SIG-M5 treated with dmso at 0.1 percent for 504 hours (cell line): Measurements from ENCODE around the gene CCDC87.
A peak's percentile ranks its signal among the peaks of the same experiment; 100 is the strongest.
"Not testable (repeated sequence)": the region's sequence is repeated elsewhere in the genome, so short reads cannot be mapped to it uniquely, and the experiment has no call there.

Experiments used
- DNase-seq: peaks from one replicate; lab custom pipeline; 2025; ENCODE audit not compliant: unreplicated experiment; lab: John Stamatoyannopoulos, UW

The CCDC87 gene

GRCh38 chr11:66559142-66559865, 33.6 kb downstream of the CCDC87 start:
- no peak for DNase-seq

DNA sequence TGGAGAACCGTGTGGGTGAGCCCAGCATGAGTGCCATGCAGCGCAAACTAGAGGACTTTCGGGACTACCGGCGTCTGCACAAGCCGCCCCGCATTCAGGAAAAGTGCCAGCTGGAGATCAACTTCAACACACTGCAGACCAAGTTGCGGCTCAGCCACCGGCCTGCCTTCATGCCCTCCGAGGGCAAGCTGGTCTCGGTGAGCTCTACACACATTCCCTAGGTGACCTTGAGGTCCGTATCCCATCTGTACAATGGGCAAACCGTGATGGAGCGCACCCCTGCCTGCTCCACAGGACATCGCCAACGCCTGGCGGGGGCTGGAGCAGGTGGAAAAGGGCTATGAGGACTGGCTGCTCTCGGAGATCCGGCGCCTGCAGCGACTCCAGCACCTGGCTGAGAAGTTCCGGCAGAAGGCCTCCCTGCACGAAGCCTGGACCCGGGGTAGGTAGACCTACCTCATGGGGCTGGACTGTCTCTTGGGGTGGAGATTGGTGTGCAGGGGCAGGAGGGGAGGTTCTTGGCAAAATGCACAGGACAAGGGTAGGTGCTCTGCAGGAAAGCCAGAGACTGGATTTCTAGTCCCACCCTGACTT, 35.0 kb downstream of the CCDC87 start:
- DNase-seq = no peak

DNA sequence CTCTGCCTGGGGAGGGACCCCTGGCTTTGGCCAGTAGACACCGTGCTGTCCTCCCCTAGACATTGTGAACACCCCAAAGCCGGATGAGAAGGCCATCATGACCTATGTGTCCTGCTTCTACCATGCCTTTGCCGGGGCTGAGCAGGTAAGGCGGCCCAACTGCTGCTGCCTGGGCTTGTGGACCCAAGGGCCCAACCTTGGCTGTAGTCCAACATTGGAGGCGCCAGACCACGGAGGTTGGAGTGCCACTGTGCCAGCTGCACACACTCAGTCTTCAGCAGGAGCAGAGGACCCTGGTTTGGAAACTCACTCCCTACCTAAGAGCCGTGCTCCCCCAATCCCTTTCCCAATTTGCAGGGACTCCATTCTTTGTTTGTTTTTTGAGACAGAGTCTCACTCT, 36.8 kb downstream of the CCDC87 start:
- DNase-seq = no peak

DNA sequence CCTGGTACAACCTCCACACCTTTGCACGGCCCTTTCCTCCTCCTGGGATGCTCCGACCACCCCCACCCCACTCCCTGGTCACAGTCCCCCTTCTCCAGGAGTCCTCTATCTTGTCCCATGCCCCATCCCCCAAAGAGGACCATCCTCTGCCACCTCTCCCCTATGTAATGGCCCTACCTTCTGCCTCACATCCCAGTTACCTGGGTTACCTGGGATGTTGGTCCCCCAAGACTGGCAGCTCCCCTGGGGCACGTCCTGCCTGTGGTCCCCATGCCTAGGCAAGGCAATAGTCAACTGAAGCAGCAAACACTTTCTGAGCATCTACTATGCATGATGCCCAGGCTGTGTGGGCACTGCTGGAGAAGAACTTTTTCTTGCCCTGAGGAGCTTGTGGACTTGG, 37.4 kb downstream of the CCDC87 start:
- no peak for DNase-seq

- DNase-seq = no peak
These were observed 38.3 kb downstream of the CCDC87 start for GRCh38 chr11:66554602-66555001.

GRCh38 chr11:66550887-66551286, 42.0 kb downstream of the CCDC87 start:
- DNase-seq = no peak

- DNase-seq = no peak
These were observed 43.2 kb downstream of the CCDC87 start for GRCh38 chr11:66549696-66550095.

DNA sequence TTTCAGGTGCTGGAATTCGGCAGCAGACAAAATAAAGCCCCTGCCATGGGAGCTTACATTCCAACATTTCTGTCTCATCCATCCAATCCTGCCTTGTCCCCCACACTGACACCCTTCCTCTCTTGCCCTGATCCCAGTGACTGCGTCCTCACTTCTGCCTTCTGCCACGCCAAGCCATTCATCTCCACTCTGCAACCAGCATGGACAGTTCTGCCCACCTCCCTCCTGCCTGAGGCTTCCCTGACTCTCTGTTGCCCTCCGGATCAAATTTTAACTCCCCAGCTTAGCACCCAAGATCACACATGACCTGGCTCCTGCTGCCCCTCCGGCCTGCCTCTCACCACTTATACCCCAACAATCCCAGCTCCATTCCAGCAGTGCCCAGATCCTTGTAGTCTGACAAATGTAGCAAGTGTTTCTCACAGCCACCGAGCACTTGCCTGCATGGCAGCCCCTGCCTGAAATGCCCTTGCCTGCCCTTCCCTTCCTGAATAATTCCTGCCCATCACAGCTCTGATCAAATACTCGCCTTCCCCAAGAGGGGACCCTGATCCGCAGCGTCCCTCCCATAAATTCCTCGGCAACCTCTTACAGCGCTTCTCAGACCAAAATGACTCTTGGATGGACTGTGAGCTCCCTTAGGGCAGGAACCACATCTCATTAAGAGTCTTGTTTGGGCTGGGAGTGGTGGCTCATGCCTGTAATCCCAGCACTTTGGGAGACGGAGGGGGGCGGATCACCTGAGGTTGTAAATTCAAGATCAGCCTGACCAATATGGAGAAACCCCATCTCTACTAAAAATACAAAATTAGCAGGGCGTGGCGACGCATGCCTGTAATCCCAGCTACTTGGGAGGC, 43.9 kb downstream of the CCDC87 start:
- DNase-seq = no peak

DNA sequence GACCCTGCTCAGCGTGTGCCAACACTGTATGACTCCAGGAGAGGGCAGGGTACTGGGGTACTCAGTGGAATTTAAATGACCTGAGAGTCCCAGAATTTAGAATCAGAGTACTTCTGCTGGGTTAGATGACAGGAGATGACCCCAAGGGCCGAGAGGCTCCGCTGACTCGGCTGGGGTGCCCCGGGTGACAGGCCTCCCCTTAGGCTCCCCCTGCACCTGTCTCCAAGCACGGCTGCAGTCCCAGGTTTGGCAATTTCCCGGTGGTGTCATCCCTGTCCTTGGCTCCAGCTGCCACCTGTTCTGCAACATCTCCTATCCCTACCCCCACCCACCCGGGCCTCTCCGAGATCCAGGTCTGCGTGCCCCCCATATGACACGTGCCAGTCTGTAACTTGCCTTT, 44.8 kb downstream of the CCDC87 start:
- no peak for DNase-seq

- no peak for DNase-seq
These were observed 45.2 kb downstream of the CCDC87 start for GRCh38 chr11:66547662-66548009.

DNA sequence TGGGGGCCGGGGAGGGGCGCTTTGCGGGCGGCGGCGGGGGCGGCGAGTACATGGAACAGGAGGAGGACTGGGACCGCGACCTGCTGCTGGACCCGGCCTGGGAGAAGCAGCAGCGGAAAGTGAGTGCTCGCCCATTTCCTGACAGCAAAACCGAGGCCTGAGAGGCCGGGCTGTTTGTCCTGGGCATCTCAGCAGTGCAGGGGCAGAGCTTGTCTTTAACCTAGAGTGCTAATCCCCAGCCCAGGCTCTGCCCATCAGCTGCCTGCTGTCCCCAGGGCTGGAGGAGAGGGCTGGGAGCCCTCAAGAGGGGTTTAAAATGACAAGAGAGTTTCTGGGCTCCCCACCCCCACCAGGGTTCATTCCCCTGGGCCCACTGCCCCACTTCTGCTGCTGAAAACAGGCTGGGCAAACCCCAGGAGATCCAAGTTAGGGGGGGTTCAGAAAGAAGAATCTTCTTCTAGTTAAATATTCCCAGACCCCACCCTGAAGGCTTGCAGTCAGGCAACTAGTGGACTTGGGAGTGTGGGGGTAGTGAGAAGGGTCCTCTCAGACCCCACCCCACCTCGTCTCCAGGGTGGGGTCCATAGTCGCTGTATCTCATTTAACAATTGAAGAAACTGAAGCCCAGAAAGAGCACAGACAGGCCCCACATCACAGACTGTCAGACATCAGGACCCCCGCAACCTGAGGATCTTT, 45.7 kb downstream of the CCDC87 start:
- DNase-seq = no peak

GRCh38 chr11:66546368-66546965, 46.4 kb downstream of the CCDC87 start, which contains the start of gene ACTN3:
ACTN3 (plus strand) TSS chr11:66546903; CDS start chr11:66546938, 35 bp downstream.
- DNase-seq = no peak

DNA sequence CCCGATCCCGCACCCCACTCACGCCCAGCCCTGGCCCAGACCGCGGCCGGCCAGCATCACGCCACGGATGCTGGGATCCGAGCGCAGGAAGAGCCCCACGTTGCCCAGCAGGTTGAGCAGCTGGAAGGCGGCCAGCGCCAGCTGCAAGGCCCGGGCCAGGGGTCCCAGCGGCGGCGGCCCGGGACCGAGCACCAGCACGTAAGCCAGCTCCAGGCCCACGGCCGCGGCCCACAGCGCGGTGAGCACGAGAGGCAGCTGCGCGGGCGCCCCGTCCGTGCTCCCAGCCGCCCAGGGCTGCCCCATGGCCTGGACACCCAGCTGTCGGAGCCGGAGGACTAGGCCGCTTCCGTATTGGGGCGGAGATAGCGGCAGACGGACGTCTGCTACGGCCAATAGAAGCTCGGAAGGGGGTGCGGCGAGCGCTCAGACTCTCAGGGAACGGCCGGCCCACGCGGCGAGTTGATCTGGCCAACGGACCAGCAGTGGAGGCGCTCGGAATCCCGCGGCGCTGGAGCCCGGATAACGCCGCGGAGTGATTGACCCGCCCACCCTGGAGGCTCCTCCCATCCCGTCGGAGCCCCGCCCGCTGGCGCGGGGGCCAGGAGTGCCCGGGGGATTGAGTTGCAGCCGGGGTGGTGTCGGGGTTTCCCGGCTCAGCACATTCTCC, 47.0 kb downstream of the CCDC87 start, which contains the start of gene ZDHHC24:
ZDHHC24 (minus strand) TSS at position 348 of the 667 bp plus-strand sequence; CDS start at position 303, 45 bp downstream.
- DNase-seq = peak; percentile 93

DNA sequence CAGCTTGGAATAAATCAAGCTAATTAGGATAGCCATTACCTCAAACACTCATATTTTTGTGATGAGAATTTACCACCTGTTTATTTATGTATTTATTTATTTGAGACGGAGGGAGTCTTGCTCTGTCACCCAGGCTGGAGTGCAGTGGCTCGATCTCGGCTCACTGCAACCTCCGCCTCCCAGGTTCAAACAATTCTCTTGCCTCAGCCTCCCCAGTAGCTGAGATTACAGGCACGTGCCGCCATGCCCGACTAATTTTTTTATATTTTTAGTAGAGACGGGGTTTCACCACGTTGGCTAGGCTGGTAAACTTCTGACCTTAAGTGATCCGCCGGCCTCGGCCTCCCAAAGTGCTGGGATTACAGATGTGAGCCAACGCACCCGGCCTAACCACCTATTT, 47.9 kb downstream of the CCDC87 start:
- DNase-seq = not testable (repeated sequence)

DNA sequence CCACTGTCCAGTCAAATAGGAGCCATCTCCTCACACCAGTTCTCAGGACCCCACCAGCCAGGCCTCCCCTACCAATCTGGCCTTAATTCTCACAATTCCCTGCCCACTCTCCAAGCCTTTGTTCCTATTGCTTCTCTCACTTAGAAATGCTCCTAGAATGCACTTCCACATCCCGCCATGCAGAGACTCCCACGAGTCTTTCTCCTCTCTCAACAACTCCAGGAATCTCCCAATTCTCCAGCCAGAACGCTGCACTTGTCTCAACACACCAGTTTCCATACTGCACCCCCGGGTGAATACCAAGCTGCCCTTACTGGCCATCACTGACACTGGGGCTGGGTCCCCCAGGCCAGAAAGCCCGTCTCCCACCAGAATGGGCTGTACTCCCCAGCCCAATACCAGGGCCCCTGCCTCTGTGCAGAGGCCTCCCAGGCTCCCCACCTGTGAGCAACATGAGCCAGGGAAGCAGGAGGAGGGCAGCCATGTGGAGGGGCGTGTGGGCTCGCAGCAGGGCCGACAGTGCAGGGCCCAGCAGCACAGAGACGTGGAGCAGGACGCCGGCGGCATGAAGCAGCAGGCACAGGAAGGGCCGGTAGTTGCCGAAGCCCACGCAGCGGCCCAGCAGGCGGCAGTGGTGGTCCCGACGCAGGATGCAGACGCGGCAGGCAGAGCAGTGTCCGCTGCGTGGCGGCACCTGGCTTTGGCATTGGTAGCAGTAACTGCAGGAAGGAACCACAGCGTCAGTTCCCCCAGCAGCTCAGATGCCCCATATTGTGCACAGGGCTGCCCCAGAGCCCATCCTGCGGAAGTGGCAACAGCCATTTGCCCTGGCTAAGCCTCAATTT, 49.4 kb downstream of the CCDC87 start:
- no peak for DNase-seq

- no peak for DNase-seq
These were observed 50.5 kb downstream of the CCDC87 start for GRCh38 chr11:66542362-66542761.

DNA sequence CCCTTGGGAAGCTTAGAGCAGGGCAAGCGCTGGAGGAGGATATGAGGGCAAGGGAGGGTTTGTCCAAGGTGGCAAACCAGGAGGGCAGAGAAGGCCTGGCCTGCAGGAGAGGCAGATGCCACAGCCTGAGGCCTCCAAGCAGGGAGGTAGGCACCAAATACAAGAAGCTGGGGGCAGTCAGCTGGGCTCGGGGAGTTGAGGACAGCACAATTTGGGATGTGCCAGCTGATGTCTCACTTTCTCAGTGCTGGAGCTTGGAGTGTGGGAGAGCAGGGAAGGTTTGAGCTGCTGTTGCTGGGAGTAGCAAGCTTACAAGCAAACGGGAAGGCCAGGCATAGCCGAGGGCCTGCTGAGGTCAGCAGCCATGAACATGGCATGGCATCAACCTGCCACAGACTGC, 51.0 kb downstream of the CCDC87 start:
- DNase-seq = no peak

DNA sequence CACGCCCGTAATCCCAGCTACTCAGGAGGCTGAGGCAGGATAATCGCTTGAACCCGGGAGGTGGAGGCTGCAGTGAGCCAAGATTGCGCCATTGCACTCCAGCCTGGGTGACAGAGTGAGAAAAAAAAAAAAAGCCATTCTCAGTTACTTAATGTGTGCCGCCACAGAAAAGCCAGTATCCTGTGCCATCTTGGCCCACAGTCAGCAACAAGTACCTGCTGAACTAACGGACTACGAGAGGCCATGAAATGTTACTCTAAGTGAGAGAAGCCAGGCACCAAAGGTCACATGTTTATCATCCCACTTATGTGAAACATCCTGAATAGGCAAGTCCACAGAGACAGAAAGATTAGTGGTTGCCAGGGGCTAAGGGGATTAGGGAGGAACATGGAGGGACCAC, 52.3 kb downstream of the CCDC87 start:
- not testable (repeated sequence) for DNase-seq
